Stimulated activated CD4-positive, alpha-beta T cell treated with anti-CD3 and anti-CD28 coated beads, Interleukin-12 subunit alpha, Interleukin-12 subunit beta, amount 100 ng/mL, for 48 hours (primary cell): ENCODE measurements around the gene TAF6.

Experiments used
- DNase-seq, 3 donors: peaks; one replicate each; pipeline ENCODE4 v3.0.0-alpha.2; 2020; ENCODE audit warnings: low read depth in 2 of 3, low spot score in 1 of 3

Gene TAF6

GRCh38 chr7:100095704-100096103 lies 23.5 kb downstream of the TAF6 start:
- no peak for DNase-seq

GRCh38 chr7:100095289-100095688 lies 23.9 kb downstream of the TAF6 start:
- DNase-seq: no peak

DNA sequence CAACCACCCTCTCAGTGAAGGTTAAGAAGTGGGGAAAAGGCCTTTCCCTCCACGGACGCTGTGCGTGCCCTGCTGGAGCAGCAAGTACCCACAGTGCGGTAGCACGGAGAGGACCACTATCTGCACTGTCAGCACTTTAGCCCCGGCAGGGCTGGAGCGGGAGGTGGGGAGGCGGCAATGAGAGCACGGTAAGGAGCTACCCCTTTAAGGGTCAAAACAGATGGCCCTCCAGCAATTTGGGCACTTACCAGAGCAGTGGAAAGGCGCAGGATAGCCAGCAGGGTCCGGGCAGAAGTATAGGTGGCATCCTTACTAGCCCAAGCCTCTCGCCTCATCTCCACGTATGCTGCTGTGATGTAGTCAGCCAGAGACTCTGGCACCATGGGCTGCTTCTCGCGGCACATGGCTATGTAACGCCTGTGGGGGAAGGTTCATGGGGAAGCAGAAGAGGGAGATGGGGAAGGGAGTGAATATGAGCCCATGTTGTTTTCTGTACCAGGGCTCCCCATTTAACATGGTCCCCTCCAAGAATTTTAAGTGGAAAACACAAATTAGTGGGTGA lies 25.2 kb downstream of the TAF6 start:
- DNase-seq: no peak

GRCh38 chr7:100093498-100093897 lies 25.7 kb downstream of the TAF6 start:
- no peak for DNase-seq

GRCh38 chr7:100093054-100093453 lies 26.1 kb downstream of the TAF6 start:
- no peak for DNase-seq

DNA sequence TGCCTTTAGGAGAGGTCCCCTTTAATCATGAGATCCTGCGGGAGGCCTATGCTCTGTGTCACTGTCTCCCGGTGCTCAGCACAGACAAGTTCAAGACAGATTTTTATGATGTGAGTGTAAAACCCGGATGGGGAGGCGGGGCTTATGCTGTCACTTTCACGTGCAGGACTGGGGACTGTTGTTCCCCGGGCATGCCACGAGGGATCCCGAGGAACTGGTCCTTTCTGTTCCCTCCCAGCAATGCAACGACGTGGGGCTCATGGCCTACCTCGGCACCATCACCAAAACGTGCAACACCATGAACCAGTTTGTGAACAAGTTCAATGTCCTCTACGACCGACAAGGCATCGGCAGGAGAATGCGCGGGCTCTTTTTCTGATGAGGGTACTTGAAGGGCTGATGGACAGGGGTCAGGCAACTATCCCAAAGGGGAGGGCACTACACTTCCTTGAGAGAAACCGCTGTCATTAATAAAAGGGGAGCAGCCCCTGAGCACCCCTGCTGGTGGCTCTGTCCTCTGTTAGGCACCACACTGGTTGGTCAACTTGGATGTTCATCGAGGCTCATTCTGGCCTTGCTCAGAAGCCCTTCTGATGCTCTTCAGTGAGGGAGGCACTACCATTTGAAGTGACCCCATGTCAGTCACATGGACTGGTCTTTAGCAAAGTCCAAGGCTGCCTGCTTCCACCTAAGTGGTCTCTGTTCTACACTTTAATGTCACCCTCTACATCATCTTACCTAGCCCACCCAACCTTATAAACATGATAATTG lies 27.6 kb downstream of the TAF6 start:
- DNase-seq: no peak

DNA sequence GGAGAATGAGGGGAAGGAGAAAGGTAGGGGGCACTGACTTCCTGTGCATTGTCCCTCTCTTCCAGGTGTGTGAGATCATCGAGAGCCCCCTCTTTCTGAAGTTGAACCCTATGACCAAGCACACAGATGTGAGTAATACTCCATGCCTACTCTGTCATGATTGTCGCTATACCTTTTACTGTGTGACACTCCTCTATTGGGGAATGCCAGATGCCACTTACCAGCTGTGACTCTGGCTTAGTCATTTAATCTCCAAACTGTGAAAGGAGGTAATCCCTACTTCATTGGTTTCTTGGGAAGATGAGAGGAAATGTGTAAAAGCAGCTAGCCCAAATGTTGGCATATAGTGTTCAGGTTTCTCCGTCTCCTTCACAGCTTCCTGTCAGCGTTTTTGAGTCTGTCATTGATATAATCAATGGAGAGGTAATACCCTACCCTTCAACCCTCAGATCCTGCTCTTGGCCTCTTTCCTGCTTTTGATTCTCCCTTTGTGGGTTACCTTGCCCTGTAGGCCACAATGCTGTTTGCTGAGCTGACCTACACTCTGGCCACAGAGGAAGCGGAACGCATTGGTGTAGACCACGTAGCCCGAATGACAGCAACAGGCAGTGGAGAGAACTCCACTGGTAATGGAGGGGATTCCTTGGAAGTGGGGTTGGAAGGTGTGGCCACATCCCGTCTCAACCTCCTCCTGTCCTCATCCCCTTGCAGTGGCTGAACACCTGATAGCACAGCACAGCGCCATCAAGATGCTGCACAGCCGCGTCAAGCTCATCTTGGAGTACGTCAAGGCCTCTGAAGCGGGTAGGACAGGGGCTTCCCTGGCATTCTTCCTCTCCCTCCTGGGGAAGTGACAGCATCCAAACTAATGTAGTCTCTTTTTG lies 28.4 kb downstream of the TAF6 start:
- DNase-seq: no peak

DNA sequence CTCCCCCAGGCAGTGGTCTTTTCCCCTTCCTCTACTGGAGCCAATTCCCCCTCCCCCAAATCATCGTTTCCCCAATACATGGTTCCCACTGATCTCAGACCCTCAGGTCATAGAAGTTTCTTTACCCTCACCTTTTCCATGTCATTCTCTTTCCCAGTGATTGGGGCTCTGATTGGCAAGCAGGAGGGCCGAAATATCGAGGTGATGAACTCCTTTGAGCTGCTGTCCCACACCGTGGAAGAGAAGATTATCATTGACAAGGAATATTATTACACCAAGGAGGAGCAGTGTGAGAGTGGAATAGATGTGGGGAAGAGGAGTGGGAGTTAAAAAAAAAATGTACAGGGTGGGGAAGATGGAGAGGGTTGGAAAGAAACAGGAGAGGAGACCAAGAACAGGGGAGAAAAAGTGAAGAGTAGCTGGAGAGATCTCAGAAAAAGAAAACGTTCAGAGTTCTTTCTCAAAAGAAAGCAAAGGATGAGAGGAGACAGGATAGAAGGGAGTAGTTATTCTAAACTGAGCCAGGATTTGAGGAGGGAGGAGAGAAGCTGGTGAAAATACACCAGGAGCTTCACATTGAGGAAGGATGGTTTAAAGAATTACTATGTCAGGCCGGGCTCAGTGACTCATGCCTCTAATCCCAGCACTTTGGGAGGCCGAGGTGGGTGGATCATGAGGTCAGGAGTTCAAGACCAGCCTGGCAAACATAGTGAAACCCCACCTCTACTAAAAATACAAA lies 29.5 kb downstream of the TAF6 start:
- DNase-seq: no peak

- DNase-seq: peak; percentile 70 to 85 (median 83)
These were observed 30.3 kb downstream of the TAF6 start, which contains the start of gene COPS6 for GRCh38 chr7:100088621-100089457. TSS of gene COPS6 (plus strand) at chr7:100088969. CDS start at chr7:100088991, 22 bp downstream.

- DNase-seq: no peak
These were observed 31.0 kb downstream of the TAF6 start for GRCh38 chr7:100088095-100088620.

DNA sequence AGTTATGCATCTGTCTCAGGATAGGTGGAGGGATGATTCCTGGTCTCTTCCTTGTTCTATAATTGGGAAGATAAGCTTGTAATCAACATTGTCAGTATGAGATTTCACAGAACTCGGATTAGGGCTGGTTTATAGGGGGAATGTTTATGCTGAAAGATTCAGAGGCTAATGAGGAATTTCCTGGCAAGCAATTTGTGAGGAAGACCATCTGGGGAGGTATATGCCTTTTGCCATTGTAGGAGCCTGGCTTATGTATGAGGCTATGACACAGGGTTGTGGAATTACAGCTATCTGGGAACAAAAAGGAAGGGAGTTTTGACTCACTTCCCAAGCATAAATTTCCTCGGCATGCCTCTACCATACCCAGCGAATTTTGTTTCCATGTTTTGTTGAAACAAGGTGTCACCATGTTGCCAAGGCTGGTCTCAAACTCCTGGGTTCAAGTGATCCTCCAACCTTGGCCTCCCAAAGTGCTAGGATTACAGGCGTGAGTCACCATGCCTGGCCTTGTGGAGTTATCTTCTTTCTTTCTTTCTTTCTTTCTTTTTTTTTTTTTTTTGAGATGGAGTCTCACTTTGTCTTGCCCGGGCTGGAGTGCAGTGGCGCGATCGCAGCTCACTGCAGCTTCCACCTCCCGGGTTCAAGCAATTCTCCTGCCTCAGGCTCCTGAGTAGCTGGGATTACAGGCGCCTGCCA lies 32.0 kb downstream of the TAF6 start:
- DNase-seq: no peak

DNA sequence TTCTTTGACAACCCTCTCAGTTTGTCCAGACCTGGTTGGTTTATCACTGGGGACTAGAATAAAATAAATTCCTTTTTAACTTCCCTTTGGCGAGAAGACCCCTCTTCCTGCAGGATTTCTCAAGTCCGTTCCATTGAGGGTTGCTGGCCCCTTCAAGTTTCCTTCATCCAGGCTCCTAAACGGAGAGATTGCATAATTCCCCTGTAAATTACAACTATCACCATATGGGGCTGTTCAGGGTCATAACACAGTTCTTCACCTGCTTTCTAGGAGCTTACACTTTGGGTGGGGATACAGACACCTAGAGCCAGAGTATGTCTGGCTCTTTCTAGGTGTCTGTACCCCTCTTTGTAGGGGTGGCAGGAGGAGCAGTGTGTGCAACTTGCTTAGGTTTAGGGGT lies 33.6 kb downstream of the TAF6 start:
- no peak for DNase-seq

GRCh38 chr7:100082978-100083377 lies 36.2 kb downstream of the TAF6 start:
- no peak for DNase-seq

DNA sequence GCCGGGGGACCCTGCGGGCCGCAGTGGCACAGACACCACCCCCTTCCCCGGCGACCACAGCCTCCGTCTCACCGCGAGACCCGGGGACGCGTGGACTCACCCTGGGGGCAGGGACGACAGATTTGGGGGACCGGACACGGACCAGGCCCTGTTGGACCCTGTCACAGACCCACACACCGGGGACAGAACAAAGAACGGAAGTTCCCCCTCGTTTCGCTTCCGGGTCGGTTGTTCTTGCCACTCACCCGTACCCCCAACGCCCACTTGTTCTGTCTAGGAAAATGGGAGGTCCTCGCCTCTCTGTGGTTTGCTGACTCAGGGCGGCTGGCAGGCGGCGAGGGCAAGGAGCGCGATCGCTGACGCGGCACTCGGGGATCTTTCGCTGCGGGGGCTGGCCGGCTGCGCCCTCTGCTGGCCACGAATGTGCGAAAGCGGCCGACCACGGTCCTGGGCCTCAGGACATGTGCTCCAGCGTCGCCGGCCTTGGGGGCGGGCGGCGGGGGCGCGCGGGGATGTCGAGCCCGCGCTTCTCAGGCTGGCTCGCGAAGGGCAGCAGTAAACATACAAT lies 37.5 kb downstream of the TAF6 start, which contains the start of gene ZNF3:
Gene ZNF3, minus strand, starts transcription at position 189 of the 568 bp plus-strand sequence. CDS start 4,366 bp downstream, outside the sequence.
- peak; percentile 97 to 98 (median 97) for DNase-seq

- DNase-seq: no peak
These were observed 38.1 kb downstream of the TAF6 start for GRCh38 chr7:100080907-100081534.

DNA sequence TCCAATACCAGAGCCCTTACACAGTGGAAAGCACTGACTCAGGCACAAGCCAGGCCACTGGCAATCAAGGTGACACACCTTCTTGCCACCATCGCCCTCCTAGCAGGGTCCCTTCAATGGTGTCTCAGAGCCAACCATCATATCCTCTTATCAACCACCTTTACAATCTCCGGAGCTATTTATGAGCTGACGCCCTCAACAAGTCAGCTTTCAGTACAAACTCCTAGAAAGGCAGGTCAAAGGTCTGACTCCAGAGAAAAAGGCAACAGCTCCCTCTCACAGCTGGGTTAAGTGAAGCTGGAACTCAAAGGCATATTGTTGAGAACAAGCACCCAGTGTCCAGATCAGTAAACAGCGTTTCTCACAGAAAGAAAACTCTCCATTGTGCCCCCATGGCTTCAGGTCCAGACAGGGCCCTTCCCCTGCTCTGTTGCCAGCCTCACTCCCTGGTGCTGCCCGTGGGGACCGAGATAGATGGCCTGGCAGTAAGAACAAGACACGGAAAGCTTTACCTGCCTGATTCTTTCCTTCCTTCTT lies 40.1 kb downstream of the TAF6 start:
- no peak for DNase-seq

DNA sequence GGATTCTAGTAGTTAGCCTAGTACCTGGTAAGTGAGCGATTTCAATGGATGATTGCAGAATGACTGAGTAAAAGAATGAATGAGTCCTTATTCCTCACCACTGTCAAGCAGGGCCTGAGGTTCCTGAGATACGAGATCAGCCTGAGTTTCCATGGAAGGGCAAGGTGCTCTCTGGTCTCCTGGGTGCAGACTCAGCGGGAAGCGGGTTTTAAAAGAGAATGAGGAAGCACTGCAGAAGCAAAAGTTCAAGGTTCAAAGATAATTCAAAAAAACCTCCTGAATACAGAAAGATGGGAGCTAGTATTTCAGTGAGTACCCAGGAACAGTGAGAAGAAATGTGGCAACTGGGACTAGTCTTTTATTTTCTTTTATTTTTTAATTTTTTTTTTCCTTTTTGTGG lies 42.0 kb downstream of the TAF6 start:
- DNase-seq: no peak

GRCh38 chr7:100075418-100075817 lies 43.7 kb downstream of the TAF6 start:
- no peak for DNase-seq
